Measurements from ENCODE around the gene BOC. TPM values are rescaled to one million over a fixed set of nuclear protein-coding genes. Genes with fewer than 3 reads are reported as not detected.

Gene BOC
- total and polyA plus RNA-seq, 2 of the 8 experiments (the other 6 are each of a cell fraction or from before 2014, with no cell fraction given): 6.9 to 9.3 TPM

- TF ChIP-seq CBX8 (IDR thresholded peaks at IDR 0.05; ENCODE audit: borderline replicate concordance, low read depth, low read length): no peak
- no peak for TF ChIP-seq ZNF274 (IDR thresholded peaks at IDR 0.05; ENCODE audit: borderline replicate concordance, extremely low read depth, low read length)
These were observed 82.0 kb downstream of the BOC start (continued) for GRCh38 chr3:113293348-113293747.
